HCT116 (cell line): ENCODE results near the gene PPP2R5C. TPM values are rescaled to one million over a fixed set of nuclear protein-coding genes. Genes with fewer than 3 reads are reported as not detected.

Experiments
- ATAC-seq: fragments of 200-7000 bp; cut with Tn5 transposase; 2 replicates; pipeline ENCODE4 v1.9.1; 2020; ENCODE audit warnings: mild to moderate bottlenecking, moderate library complexity
- BruUV-seq: library from RNA; stranded (reverse); fragments of 400-500 nt; replicated peaks from 2 replicates; lab custom pipeline; 2021; lab: Mats Ljungman, UMichigan
- CTCF ChIA-PET: fragments of 300-600 bp; sonication (Branson Sonifier 250); formaldehyde crosslinking; loops from one replicate; lab custom pipeline; 2021; ENCODE audit warnings: antibody characterized with exemption; lab: Charles Lee
- POLR2A ChIA-PET: fragments of 300-600, 350-600 bp; sonication (Branson Sonifier 250); formaldehyde crosslinking; loops from one replicate; lab custom pipeline; 2021; ENCODE audit warnings: antibody characterized with exemption; lab: Charles Lee
- RAD21 ChIA-PET, 2 experiments: fragments of 300-600 bp; sonication (Branson Sonifier 250); formaldehyde crosslinking; loops; one replicate each; lab custom pipeline; 2023; ENCODE audit warnings: low total read pairs in 2 of 2; ENCODE audit not compliant: uncharacterized antibody in 2 of 2, unreplicated experiment in 2 of 2, low non-redundant PET in 1 of 2; lab: Charles Lee
- DNase-seq: peaks from one replicate; pipeline ENCODE4 v3.0.0-alpha.2; 2010; ENCODE audit warnings: low read depth, low spot score
- H2AFZ ChIP-seq: fragments of 200-600 bp; shearing (Covaris generic), sonication (generic); 2 replicates; pipeline ENCODE4 v1.6.1; 2017; ENCODE audit warnings: low read depth, mixed run types, mixed read lengths, antibody characterized with exemption, low read length; ENCODE audit not compliant: poor library complexity, severe bottlenecking
- H3K27ac ChIP-seq: 2 replicates; pipeline ENCODE4 v1.5.1; 2012; ENCODE audit warnings: low read depth, low read length
- H3K27me3 ChIP-seq: fragments of 200-600 bp; sonication (generic); 2 replicates; pipeline ENCODE4 v1.6.1; 2016; ENCODE audit warnings: mixed run types, low read length, mixed read lengths; ENCODE audit not compliant: insufficient read depth
- H3K36me3 ChIP-seq, 2 experiments: fragments of 200-500 bp in 1 of 2; fragments of 200-600 bp in 1 of 2; sonication (Bioruptor generic) in 1 of 2; sonication (generic) in 1 of 2; 2 replicates each; pipeline versions ENCODE4 v1.5.1 to v1.6.1; 2014 to 2016; ENCODE audit warnings: low read length in 2 of 2, inconsistent platforms in 1 of 2, mixed read lengths in 1 of 2, mixed run types in 1 of 2; ENCODE audit not compliant: insufficient read depth in 2 of 2, control insufficient read depth in 1 of 2
- H3K4me1 ChIP-seq, 2 experiments: fragments of 200-600 bp in 1 of 2; sonication (generic) in 1 of 2; 2 replicates each; pipeline versions ENCODE4 v1.5.1 to v1.6.1; 2012 to 2017; ENCODE audit warnings: low read length in 2 of 2, inconsistent platforms in 1 of 2, mild to moderate bottlenecking in 1 of 2, mixed read lengths in 1 of 2, mixed run types in 1 of 2, moderate library complexity in 1 of 2; ENCODE audit not compliant: insufficient read depth in 2 of 2, control insufficient read depth in 1 of 2
- H3K4me2 ChIP-seq: fragments of 200-600 bp; sonication (generic); 2 replicates; pipeline ENCODE4 v1.6.1; 2017; ENCODE audit warnings: mixed run types, low read length, mixed read lengths
- H3K4me3 ChIP-seq, 2 experiments: fragments of 200-600 bp in 1 of 2; sonication (generic) in 1 of 2; replicated peaks in 1 of 2; 2 replicates each; pipeline ENCODE4 v1.5.1; 2011 to 2016; ENCODE audit warnings: low read length in 2 of 2, control low read depth in 1 of 2, low read depth in 1 of 2, mild to moderate bottlenecking in 1 of 2, mixed read lengths in 1 of 2, mixed run types in 1 of 2
- H3K79me2 ChIP-seq: fragments of 200-600 bp; sonication (generic); 2 replicates; pipeline ENCODE4 v1.6.1; 2017; ENCODE audit warnings: mild to moderate bottlenecking, mixed run types, low read length, moderate library complexity, mixed read lengths; ENCODE audit not compliant: insufficient read depth
- H3K9ac ChIP-seq: fragments of 200-600 bp; sonication (generic); 2 replicates; pipeline ENCODE4 v1.6.1; 2016; ENCODE audit warnings: low read length, mixed read lengths
- H3K9me2 ChIP-seq: fragments of 200-600 bp; sonication (generic), shearing (Covaris generic); 2 replicates; pipeline ENCODE4 v1.6.1; 2017; ENCODE audit warnings: mixed run types, mild to moderate bottlenecking, moderate library complexity; ENCODE audit not compliant: insufficient read depth
- H3K9me3 ChIP-seq, 2 experiments: fragments of 200-500 bp in 1 of 2; fragments of 200-600 bp in 1 of 2; sonication (Bioruptor generic) in 1 of 2; sonication (generic) in 1 of 2; 2 replicates each; pipeline ENCODE4 v1.6.1; 2014 to 2017; ENCODE audit warnings: low read length in 2 of 2, mixed read lengths in 2 of 2, inconsistent platforms in 1 of 2, low read depth in 1 of 2, mild to moderate bottlenecking in 1 of 2, mixed run types in 1 of 2, moderate library complexity in 1 of 2; ENCODE audit not compliant: control insufficient read depth in 1 of 2, insufficient read depth in 1 of 2
- H4K20me1 ChIP-seq: fragments of 200-600 bp; sonication (generic), shearing (Covaris generic); 2 replicates; pipeline ENCODE4 v1.6.1; 2017; ENCODE audit warnings: mixed run types, mild to moderate bottlenecking, moderate library complexity; ENCODE audit not compliant: insufficient read depth
- CBX3 ChIP-seq: IDR thresholded peaks from 2 replicates; pipeline ENCODE4 v1.6.1; 2012; ENCODE audit warnings: low read depth
- CTCF ChIP-seq, 3 experiments: fragments of 200-600 bp in 1 of 3; sonication (generic) in 1 of 3; IDR thresholded peaks in 2 of 3; conservative IDR thresholded peaks in 1 of 3; 2 replicates each; pipeline ENCODE4 v1.5.1; 2012 to 2017; ENCODE audit warnings: low read depth in 2 of 3, low read length in 2 of 3, antibody characterized with exemption in 1 of 3, borderline replicate concordance in 1 of 3, control low read depth in 1 of 3, mild to moderate bottlenecking in 1 of 3, mixed read lengths in 1 of 3, mixed run types in 1 of 3, moderate library complexity in 1 of 3; ENCODE audit not compliant: insufficient read depth in 1 of 3
- EGR1 ChIP-seq: IDR thresholded peaks from 2 replicates; pipeline ENCODE4 v1.6.1; 2012; ENCODE audit warnings: low read depth
- ELF1 ChIP-seq: IDR thresholded peaks from 2 replicates; pipeline ENCODE4 v1.6.1; 2012; ENCODE audit warnings: low read depth, borderline replicate concordance
- EZH2 ChIP-seq: fragments of 200-600 bp; sonication (generic); IDR thresholded peaks from 2 replicates; pipeline ENCODE4 v1.6.1; 2017; ENCODE audit warnings: antibody characterized with exemption, mixed run types
- EZH2phosphoT487 ChIP-seq: fragments of 200-600 bp; IDR thresholded peaks from 2 replicates; pipeline ENCODE4 v1.6.1; 2018; ENCODE audit warnings: antibody characterized with exemption, borderline replicate concordance
- FOSL1 ChIP-seq: IDR thresholded peaks from 2 replicates; pipeline ENCODE4 v1.6.1; 2012; ENCODE audit warnings: low read depth
- JUND ChIP-seq: IDR thresholded peaks from 2 replicates; pipeline ENCODE4 v1.6.1; 2012
- POLR2A ChIP-seq: IDR thresholded peaks from 2 replicates; pipeline ENCODE4 v1.7.0; 2011; ENCODE audit warnings: borderline replicate concordance; ENCODE audit not compliant: insufficient read depth, insufficient read length; ENCODE audit errors: extremely low read depth
- POLR2AphosphoS5 ChIP-seq: IDR thresholded peaks from 2 replicates; pipeline ENCODE4 v1.6.1; 2011; ENCODE audit warnings: mild to moderate bottlenecking, low read depth, low read length, moderate library complexity
- RAD21 ChIP-seq: IDR thresholded peaks from 2 replicates; pipeline ENCODE4 v1.6.1; 2012; ENCODE audit warnings: low read depth, mild to moderate bottlenecking
- REST ChIP-seq: IDR thresholded peaks from 2 replicates; pipeline ENCODE4 v1.6.1; 2012; ENCODE audit warnings: low read depth
- SRF ChIP-seq: IDR thresholded peaks from 2 replicates; pipeline ENCODE4 v1.6.1; 2012; ENCODE audit warnings: low read depth
- TCF7L2 ChIP-seq: IDR thresholded peaks from 2 replicates; pipeline ENCODE4 v1.7.0; 2011; ENCODE audit warnings: borderline replicate concordance, inconsistent platforms; ENCODE audit not compliant: insufficient read depth, insufficient read length; ENCODE audit errors: extremely low read depth
- YY1 ChIP-seq: IDR thresholded peaks from 2 replicates; pipeline ENCODE4 v1.6.1; 2011; ENCODE audit warnings: low read length, low read depth, moderate library complexity, mild to moderate bottlenecking; ENCODE audit not compliant: insufficient replicate concordance; ENCODE audit errors: extremely low read depth
- ZBTB33 ChIP-seq: IDR thresholded peaks from 2 replicates; pipeline ENCODE4 v1.6.1; 2011; ENCODE audit warnings: mild to moderate bottlenecking, low read length, moderate library complexity; ENCODE audit not compliant: insufficient replicate concordance; ENCODE audit errors: extremely low read depth
- ZFX ChIP-seq: fragments of 450-650 bp; IDR thresholded peaks from 2 replicates; pipeline ENCODE4 v1.6.1; 2017
- intact Hi-C: fragments of 100-400 bp; cut with micrococcal nuclease; formaldehyde crosslinking; loops from 2 replicates; pipeline ENCODE4 v1.10.0; 2022
- total RNA-seq: library from RNA; stranded (reverse); gene quantifications from one replicate; pipeline ENCODE4 v1.2.1, GENCODE V29; 2021; ENCODE audit not compliant: unreplicated experiment

Gene PPP2R5C
- total RNA-seq, 1 experiment from 2014 or later = 117 TPM

- no peaks in the 10 kb centered on the region for H3K36me3 ChIP-seq
- no peak overlapping the region for H3K27ac ChIP-seq
- no TSS peak for BruUV-seq
- TF ChIP-seq EGR1 (no peak), EZH2 (no peak), JUND (no peak), FOSL1 (no peak), SRF (no peak), CBX3 (no peak), TCF7L2 (no peak), ELF1 (no peak), EZH2phosphoT487 (no peak), REST (no peak), CTCF (IDR thresholded peaks at IDR 0.05 in 2 of 3, conservative IDR thresholded peaks at IDR 0.05 in 1 of 3; ENCODE audit: borderline replicate concordance in 1 of 3, insufficient read depth in 1 of 3, low read depth in 2 of 3, low read length in 2 of 3) (no peak), YY1 (no peak), POLR2A (no peak), ZBTB33 (no peak), ZFX (no peak), RAD21 (no peak), POLR2AphosphoS5 (no peak)
- TF ChIP-seq, all 23 proteins: peak for 0
- Histone ChIP-seq H4K20me1 (no peaks in the 10 kb centered on the region), H3K4me1 (peaks cover 8 to 17% of the 10 kb centered on the region in 2 experiments), H3K9ac (no peak overlapping the region), H2AFZ (no peak overlapping the region), H3K9me2 (no peaks in the 10 kb centered on the region), H3K4me2 (no peak overlapping the region), H3K9me3 (no peaks in the 10 kb centered on the region), H3K27me3 (no peaks in the 10 kb centered on the region), H3K79me2 (no peaks in the 10 kb centered on the region), H3K4me3 (no peak overlapping the region)
- ChIA-PET RAD21 (interaction anchor here in 1 of 2 experiments (0.7 kb wide), 1 partner anchor 20 kb away, joined by 3 read pairs; no protein-coding TSS in a partner anchor), POLR2A (no interaction called here), CTCF (interaction anchor here (0.9 kb wide), 1 partner anchor 20 kb away, joined by 3 read pairs; no protein-coding TSS in a partner anchor)
- no peak for DNase-seq
- intact Hi-C loops = no loop called here
- ATAC-seq = no peak
These were observed 34.6 kb upstream of the PPP2R5C start for GRCh38 chr14:101726954-101727302.
